OCI-M1 (cell line): ENCODE results near the gene EHD4.

ENCODE experiments used
- DNase-seq: peaks from one replicate; lab custom pipeline; 2025; lab: John Stamatoyannopoulos, UW

Gene EHD4

DNA sequence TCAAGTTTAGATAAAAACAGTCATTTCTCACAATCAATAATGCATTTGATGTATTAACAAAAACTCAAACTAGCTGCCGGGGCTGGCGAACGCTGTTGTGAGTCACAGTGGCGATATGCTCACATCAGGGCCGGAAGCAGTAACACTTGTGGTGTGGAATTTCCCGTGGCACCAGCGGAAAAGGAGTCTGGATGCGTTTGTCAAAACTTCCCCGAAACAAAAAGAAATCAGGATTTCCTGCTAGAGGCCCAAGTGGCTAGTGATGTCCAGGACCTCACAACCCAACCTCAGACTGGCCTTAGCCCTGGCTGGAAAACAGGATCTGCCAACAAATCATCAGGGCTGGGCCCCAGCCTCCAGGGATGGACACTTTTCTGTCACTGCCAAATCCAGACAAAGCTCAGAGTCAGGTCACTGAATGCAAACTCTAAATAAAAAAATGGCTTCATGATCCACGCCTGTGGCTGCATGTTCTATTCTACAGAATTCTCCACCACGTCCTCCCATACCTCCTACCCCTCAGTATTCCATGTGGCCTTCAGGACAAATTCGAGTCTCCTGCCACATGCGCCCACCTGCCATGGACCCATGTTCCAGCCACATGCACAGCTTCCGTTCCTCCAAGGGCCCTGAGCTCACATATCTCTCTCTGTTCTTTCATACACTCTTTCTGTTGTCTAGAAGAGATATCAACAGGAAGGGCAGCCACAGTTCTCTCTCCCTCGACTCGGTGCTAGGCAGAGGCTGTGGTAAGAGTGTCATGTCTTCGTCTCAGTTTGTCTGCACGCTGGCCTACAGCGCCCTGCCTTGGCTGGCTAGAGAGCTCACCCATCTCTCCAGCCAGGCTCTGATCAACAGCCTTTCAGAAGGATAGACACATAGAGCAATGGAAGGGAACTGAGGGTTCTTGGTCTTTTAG, 35.4 kb downstream of the EHD4 start:
- DNase-seq = no peak

DNA sequence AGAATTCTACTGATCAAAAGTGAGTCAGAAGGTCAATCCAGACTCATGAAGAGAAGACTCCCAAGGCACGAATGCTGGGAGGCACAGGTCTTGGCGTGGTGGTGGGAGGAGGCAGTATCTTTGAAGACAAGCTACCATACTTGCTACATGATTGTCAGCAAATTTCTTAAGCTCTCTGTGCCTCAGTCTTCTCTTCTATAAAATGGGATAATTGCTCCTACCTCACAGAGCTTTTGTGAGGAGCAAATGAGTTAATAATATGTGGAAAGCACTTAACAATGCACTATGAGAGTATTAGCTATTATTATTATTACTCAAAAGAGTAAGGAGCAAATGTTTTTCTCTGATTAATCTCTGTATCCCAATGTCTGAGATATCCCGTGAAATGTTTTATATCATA, 36.2 kb downstream of the EHD4 start:
- DNase-seq = no peak

DNA sequence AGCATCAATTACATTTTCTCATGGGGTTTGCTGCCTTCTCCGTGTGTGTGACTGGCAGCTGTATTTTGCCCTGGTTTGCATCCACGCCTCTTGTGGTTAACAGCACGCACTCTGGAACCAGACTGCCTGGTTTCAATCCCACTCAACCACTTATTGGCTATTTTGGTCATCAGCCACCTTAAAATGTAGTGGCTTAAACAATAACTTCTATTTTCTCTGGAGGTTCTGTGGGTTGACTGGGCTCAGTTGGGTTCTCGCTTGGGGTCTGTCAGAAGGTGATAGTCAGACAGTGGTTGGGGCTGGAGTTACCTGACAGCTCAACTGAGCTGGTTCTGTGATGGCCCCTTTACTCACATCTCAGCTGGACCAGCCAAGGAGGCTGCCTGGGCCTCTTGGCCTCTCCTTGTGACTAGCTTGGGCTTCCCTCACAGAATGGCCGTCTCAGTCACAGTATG, 36.8 kb downstream of the EHD4 start:
- DNase-seq = no peak

DNA sequence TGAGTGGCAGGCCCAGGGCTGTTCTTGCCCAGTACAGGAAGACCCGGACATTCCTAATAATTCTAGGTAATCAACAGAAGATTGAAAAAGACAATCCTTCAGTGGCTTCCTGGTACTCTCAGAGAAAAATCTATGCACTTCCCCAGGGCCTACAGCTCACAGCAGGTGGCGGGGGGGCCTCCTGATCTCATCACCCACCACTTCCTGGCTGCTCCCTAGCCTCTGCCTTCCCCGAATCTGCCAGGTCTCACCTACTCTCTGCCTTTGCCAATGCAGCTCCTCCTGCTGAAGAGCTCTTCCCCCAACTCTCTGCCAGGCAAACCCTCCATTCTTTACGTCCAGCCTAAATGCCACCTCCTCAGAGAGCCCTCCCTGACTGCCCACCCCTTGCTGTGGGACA, 37.5 kb downstream of the EHD4 start:
- no peak for DNase-seq

DNA sequence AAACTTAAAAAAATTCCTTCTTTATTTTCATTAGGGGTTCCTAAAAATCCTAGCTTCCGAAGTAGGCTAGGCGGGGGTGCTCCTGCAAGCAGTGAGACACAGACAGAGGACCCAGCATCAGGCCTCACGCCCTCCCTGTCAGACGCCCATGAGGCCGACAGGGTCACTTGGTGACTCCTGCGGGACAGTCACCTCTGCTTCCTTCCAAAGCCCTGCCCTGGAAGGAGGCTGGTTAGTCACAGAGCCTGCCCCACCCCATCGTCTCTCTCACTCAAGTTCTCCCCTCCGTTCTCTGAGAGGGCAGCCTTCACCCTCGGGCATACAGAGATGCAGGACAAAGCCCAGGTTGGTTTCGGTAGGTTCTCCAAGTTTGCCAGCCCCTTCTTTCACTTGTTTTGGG, 38.6 kb downstream of the EHD4 start:
- DNase-seq = no peak

DNA sequence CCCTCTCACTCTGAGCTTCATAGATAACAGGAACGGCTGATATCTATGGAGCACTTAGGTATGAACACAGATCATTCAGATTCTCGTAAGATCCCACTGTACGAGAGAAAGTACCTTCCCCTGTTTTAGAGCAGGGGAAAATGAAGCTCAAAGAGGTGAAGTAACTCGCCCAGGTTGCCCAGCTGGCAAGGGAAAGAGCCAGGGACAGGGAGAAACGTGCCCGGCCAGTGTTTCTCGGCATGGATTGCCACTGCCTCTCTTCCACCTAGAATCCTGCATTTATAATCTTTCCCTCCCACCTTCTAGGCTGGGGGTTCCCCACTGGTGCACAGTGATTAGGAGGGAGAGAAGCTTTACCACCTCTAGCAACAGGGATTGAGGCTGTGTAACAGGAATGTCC, 39.0 kb downstream of the EHD4 start:
- DNase-seq = no peak

DNA sequence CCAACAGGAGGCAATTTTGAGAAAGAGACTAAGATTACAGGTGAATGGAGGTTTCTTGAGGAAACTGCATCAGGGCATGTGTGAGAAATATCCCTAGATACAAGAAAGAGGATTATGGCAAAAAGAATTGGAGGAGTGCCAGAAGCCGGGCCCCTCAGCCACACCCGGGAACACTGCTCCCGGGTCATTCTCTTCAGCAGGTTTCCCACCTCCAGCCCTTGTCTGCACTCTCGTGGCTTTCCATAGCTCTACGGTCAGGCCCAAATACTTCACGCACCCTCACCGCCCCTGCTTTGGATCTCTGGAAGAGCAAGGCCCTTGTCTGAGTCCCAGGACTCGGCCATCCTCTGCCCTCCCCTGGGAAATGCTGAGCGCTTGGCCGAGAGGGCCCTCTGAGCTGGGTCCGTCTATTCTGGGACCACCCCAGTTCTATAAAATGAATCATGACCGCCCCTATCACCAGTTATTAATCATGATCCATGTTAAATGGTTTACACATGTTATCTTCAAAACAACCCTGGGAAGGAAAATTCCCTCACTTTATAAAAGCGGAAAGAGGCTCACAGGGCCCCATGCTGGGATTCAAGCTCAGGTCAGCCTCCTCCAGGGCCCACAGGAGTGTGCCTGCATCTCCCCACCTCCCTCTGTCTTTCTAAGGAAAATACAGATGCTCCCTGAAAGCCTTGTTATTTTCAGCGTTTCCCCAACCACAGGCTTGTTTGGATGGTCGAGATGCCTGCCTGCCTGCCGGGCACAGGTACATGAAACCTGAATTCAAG, 39.7 kb downstream of the EHD4 start:
- DNase-seq = no peak

DNA sequence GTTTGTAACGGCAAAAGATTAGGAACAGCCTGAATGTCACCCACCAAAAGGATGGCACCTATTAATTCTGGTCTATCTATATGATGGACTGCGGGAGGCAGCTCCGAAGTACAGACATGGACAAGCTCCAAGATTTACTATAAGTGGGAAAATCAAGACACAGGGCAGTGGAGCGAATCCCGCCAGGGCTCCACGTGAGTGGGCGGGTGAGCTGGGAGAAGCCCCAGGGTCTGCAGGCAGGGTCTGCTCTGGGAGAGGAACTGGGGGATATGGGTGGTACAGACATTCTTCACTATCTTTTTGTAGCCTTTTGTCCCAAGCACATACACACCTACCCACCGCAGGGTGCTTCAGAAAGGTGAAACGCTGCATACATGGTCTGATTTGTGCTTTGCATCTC, 40.3 kb downstream of the EHD4 start:
- DNase-seq = no peak

DNA sequence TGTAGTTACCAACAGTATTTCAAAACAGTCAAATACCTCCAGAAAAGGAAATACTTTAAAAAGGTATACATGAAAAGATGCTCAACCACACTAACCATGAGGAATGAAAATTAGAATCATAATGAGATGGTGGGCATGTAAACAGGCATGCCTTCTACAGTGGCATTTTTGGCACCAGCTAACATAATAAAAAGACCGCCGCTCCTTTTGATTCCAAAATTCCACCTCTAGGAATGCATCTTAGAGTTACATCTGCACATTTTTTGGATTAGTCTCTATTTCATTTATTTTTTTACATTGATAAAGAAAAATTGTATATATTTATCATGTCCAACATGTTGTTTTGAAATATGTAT, 41.5 kb downstream of the EHD4 start:
- no peak for DNase-seq

DNA sequence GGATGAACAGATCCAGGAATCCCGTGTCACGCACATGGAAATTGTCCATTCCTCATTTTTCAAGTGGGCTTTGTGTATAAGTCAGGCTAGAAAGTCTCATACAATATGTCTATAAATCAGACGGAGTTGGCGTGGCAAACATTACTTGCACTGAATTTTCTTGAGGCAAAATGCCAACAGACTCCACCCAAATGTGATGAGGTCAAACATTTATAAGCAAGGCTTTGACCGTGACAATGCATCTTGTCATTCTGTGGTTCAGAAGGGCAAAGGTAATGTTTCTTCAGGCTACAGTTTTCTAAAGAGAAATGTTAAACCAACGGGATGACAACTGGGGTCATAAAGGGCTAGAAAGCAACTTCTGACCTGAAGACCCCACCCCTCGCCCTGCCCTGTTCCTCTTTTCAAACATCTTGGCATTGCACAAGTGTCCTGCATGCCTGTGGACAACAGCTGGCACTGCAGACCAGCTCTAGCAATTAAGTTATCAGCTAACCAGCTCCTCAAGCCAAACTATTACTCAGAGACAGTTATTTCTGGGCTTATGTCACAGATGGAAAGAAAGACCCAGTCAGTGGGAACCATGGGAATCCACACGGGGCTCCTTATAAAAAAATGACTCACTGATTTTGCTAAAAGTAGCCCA, 42.0 kb downstream of the EHD4 start:
- peak; percentile 10 for DNase-seq

DNA sequence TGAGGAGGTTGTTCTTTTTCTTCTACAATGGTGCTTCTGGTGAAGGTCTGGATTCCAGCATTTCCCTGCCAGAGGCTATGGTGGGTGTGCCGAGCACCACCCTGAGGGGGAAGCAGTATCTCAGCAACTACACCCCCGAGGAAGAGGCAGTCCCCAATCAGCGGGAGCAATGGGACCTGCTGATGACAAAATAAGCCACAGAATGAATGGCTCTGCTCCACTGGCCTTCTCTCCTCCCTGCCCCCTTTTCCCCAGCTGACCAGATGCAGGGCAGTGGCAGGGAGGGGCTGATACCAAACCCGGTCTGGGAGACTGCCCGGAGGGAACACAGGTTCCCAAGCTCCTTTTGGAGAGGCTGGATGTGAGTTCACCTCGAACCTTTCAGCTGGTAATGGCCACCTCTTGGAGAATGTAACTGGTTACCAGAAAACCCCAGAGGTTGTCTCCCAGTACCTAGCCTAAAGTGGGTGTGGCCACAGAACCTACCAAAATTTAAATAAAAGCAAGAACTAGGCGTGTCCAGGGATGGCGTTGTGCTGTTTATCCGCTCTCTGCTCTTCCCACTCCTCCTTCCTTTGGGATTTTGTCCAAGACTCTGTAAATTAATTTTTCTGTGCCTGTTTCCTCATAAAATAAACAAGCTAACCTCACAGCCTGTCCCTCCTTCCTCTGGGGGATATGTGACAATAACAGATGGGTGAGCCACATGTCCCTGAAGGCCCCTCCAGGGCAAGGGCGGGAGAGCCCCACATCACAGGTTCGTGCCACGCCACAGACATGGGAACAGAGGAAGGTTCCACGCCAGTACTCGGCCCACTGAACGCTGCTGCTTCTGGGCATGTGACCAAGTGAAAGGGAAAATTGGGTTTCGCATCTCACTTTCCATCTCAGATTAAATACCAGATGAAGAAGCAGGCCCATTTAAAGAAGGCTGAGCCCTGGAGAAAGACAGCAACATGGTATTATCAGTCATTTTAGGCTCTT, 43.4 kb downstream of the EHD4 start:
- no peak for DNase-seq

DNA sequence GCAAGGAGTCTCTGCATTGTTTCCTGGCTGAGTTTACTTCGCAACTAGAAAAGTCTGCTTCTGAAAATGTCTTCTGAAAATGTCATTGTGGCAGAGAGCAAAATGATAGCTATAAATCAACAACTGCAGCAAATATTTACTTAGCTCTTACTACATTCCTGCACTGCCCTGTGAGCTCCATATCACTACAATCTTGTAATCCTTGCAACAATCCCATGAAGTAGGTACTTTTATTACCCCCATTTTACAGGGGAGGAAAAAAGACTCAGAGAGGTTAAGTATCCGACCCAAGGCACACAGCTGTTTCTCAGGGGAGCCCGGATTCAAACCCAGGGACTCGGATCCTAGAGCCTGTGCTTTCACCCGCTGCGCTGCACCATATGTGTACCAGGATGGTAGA, 44.3 kb downstream of the EHD4 start:
- no peak for DNase-seq

DNA sequence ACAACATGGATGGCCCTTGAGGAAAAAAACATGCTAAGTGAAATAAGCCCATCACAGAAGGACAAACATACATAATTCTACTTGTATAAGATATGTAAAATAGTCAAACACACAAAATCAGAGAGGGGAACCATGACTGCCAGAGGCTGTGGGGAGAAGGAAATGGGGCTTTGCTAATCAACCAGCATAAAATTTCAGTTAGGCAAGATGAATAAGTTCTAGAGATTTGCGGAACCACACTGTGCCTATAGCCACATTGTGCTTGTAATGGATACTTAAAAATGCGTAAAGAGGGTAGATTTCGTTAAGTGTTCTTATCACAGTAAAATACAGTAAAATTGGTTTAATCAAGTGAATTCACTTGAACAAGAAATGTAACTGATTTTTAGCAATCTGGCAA, 44.8 kb downstream of the EHD4 start:
- DNase-seq = no peak

DNA sequence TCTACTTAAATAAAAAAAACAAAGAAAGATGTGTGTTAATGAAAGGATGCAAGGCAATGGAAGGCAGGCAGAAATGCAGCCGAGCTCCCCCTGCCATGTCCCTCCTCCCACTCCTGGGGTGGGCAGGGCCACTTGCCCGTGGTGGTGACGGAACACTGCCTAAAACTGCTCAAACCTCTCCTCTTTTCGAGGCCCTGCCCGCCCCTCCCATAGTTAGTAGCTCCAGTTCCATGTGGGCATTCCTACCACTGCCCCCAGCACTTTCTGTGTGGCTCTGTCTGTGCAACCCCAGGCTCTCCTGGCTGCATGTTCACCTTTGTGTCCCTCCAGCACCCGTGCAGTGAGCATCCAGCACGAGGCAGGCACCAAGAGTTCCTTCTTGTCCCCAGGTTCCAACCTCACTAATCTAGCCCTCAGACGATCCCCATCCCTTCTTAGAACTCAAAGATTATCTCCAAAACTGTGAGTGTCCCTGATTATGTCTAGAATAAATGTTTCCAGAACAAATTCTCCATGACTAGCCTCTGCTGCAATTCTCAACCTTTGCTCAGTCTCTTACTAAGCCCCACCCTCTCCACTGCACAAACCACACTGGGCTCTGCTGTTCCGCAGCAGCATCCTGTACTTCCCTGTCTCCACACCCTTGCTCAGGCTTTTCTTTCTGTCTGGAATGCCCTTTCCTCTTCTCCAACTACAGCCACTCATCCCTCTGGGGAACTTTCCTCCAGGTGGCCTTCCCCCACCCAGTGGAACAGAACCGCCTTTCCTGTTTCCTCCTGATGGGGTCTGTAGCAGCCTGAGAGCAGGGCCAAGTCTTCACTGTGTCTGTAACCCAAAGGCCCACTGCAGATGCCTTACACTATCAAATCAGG, 45.9 kb downstream of the EHD4 start:
- no peak for DNase-seq

DNA sequence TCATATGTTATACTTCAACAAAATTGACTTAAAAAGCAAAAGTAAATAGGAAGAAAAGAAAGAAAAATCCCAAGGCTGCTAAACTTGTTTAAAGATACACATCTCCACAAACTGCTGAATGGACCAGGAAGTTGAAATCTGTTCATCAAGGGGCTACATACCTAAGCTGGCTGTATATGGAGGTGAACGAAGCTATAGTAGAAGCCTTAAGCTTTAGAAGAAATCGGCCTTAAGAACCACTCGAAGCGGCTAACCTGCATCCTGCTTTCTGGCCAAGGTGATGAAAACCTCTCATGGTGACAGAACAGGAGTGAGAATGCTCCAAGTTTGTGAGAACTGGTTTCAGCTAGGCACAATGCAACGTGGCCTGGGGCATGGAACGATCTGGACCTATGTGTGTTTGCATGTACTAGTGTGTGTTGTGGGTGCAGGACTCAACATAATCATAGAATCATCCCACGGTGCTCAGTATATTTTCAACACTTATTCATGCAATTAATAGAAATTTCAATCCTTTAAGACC, 47.2 kb downstream of the EHD4 start:
- no peak for DNase-seq

DNA sequence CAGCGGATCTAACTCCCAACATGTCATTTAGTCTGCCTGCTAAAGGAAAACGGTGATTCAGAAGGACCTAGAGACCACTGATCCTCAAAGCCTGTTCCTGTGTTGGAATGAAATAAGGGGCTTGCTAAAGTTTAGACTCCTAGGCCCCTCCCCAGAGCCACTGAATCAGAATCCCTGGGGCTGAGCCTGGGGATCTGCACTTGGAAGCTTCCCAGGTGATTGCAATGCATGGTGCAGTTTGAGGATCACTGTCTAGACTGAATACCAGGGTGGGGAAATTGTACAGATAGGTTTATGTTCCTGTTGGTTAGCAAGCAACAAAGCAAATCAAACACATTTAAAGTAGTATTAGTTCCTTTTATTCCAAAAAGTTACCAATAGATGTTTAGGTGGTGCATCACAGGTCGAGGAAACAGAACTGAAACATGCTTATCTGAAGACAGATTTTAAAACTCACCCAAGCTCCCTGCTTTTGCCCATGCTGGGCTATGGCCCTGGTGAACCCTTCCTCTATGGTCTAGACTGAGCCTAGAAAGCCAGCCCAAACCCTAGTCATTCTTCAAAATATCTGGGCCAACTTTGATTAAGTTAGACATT, 48.9 kb downstream of the EHD4 start:
- DNase-seq = no peak

DNA sequence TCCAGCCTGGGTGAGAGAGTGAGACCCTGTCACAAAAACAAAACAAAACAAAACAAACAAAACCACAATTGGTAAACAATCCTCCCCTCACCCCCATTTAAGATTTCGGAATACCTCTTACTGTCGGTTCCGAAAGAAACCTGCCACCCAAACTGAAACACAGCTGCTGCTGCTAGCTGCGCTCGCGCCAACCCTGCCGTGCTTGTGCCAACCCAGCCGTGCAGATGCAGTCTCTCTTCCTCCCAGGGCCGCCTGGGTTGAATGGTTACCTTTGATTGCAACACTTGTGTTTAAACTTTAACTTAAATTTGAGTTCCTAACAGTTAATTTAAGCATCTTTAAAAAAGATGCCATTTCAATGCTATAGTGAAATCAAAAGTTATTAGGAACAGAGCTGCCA, 50.0 kb downstream of the EHD4 start:
- no peak for DNase-seq

DNA sequence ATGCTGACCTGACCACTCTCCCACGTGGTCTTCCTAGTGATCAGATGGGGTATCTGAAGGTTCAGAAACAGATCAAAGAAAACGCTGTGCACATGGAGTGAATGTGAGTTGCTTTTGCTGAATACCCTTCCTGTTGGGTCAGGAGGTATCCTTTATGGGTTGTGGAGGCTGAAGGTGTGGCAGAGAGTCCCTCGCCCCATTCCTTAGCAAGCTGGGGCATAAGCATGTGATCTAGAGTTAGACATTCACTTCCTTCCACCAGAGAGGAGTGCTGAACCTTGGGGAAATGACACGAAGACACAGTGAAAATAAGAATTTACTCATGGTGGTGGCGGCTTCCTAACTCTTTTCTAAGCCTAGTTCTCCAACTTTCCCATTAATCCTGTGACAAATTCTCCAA, 50.7 kb downstream of the EHD4 start:
- DNase-seq = no peak

DNA sequence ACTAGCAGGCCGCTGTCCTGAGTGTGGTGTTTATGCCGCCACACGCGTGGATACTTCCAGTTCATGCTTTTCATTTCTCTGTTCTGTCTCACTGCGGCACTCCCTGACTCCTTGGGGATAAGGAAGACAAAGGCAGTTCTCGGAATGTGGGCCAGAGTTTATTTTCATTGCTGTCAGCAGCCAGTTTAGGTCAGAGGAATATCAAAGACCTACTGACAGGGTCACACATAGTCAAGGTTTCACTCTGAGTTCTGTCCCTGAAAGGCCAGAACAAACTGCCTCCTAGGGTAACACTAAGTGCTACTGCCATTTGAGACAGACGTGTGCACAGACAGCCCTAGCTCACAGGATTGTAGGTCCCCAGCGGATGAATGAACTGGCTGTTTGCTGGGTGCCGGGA, 51.2 kb downstream of the EHD4 start:
- no peak for DNase-seq

DNA sequence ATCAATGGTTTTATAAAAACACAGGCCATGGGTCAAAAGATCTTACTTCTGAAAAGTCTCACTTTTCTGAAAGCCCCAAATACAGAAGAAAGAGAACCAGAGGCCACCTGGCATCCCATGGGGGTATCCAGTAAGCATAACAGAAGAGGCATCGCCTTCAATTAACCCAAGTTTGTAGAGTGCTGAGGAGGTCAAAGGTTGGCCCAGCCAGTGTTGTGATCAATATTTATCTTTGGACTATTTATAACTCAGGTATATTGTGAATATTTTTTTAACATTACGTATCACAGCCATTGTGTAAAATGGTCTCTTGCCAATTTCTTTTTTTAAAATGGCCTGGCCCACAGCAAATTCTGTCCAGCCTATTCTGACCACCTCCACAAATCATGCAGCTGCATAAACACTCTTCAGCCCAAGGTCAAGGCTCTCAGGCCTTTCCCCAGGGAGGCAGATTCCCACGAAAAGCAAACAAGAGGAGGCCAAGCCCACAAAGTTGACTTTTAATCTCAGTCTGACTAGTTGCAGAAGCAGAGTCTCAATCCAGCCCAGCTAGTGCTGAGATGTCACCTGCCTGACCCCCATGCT, 52.3 kb downstream of the EHD4 start:
- DNase-seq = no peak
